ENCODE results near the gene KCNQ2. TPM values are rescaled to one million over a fixed set of nuclear protein-coding genes. Genes with fewer than 3 reads are reported as not detected.

Gene KCNQ2
- total and polyA plus RNA-seq, 10 of the 15 experiments (the other 5 are each of a cell fraction or from before 2014, with no cell fraction given): 0.06 to 0.49 (median 0.26) TPM; not detected in 7

DNA sequence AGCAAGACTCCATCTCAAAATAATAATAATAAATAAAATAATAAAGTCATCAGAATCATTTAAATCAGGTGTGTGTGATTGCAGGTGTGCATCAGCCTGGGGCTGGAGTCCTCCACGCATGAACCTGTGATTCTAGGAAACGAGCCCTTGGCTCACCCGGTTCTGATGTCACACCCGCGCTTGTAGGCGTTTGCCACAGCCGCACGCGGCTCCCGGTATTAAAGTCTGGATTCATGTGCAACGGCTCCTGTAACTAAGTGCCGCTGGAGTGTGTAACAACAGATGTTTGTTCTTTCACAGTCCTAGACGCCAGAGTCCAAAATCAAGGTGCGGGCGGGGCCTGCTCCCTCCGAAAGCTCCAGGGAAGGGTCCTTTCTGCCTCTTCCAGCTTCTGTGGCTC lies 45.2 kb downstream of the KCNQ2 start:
- TF ChIP-seq CBX3 (IDR thresholded peaks at IDR 0.05; ENCODE audit: borderline replicate concordance, low read depth) (no peak), BCLAF1 (IDR thresholded peaks at IDR 0.05) (no peak), SREBF2 (IDR thresholded peaks at IDR 0.05; ENCODE audit: low read length) (no peak), TCF12 (IDR thresholded peaks at IDR 0.05; ENCODE audit: low read depth, low read length) (no peak), MXI1 (IDR thresholded peaks at IDR 0.05; ENCODE audit: low read depth, low read length) (no peak), EED (IDR thresholded peaks at IDR 0.05; ENCODE audit: low read depth) (no peak), PAX8 (IDR thresholded peaks at IDR 0.05) (no peak)
- TF ChIP-seq, protein P1, sequence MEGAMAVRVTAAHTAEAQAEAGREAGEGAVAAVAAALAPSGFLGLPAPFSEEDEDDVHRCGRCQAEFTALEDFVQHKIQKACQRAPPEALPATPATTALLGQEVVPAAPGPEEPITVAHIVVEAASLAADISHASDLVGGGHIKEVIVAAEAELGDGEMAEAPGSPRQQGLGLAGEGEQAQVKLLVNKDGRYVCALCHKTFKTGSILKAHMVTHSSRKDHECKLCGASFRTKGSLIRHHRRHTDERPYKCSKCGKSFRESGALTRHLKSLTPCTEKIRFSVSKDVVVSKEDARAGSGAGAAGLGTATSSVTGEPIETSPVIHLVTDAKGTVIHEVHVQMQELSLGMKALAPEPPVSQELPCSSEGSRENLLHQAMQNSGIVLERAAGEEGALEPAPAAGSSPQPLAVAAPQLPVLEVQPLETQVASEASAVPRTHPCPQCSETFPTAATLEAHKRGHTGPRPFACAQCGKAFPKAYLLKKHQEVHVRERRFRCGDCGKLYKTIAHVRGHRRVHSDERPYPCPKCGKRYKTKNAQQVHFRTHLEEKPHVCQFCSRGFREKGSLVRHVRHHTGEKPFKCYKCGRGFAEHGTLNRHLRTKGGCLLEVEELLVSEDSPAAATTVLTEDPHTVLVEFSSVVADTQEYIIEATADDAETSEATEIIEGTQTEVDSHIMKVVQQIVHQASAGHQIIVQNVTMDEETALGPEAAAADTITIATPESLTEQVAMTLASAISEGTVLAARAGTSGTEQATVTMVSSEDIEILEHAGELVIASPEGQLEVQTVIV (IDR thresholded peaks at IDR 0.05; ENCODE audit: borderline replicate concordance, partially characterized antibody): no peak
- SMC1A ChIA-PET (ENCODE audit: uncharacterized antibody, unreplicated experiment): no interaction called here
- no peaks in the 10 kb centered on the region for H3K9me3 ChIP-seq (replicated peaks; ENCODE audit: control insufficient read depth, insufficient read depth, low read length)
- DNase-seq (ENCODE audit: low read depth, low spot score) (no peak), FAIRE-seq (no peak), ATAC-seq (no peak)
- POLR2A ChIA-PET: no interaction called here
- H3K27ac ChIP-seq (ENCODE audit: control insufficient read depth, insufficient read depth): no peak overlapping the region
- intact Hi-C loops (cut with micrococcal nuclease; ENCODE audit: unreplicated experiment): no loop called here
- H3K4me1 ChIP-seq (ENCODE audit: control insufficient read depth, insufficient read depth, low read length): no peaks in the 10 kb centered on the region
- BruUV-seq (replicated peaks): no TSS peak
- WGBS (ENCODE audit: insufficient coverage, insufficient replicate concordance, low lambda C conversion rate, missing lambda C conversion rate): 85% methylated on average over 16 of the region's 16 CpGs
- no peak overlapping the region for H3K4me3 ChIP-seq
- CTCF ChIA-PET: no interaction called here
- no peaks in the 10 kb centered on the region for H4K20me1 ChIP-seq (ENCODE audit: control insufficient read depth, insufficient read depth)
- RAD21 ChIA-PET (ENCODE audit: unreplicated experiment): no interaction called here
- H2AFZ ChIP-seq (ENCODE audit: control insufficient read depth, low read depth, low read length): no peak overlapping the region
- H3K79me2 ChIP-seq (ENCODE audit: control insufficient read depth, insufficient read depth, low read length): no peaks in the 10 kb centered on the region
- no peaks in the 10 kb centered on the region for H3K36me3 ChIP-seq (ENCODE audit: control insufficient read depth in 2 of 2, insufficient read depth in 2 of 2, low read length in 1 of 2)
- in situ Hi-C loops (cut with MboI): no loop called here
- no peak overlapping the region for H3K9ac ChIP-seq (ENCODE audit: control insufficient read depth, insufficient read depth, low read length)
- H3K4me2 ChIP-seq (ENCODE audit: control insufficient read depth, insufficient read depth): no peak overlapping the region
- no peaks in the 10 kb centered on the region; a peak in 1 of 4 replicates for H3K27me3 ChIP-seq (replicated peaks in 1 of 2; ENCODE audit: control insufficient read depth in 2 of 2, insufficient read depth in 2 of 2, low read length in 1 of 2)
